Parathyroid adenoma (tissue), 2 donors: ENCODE results near the gene OBSCN.

Experiments used
- H2AFZ ChIP-seq: fragments of 300-600 bp; sonication (generic); one replicate; pipeline ENCODE4 v1.7.0; 2017; ENCODE audit warnings: antibody characterized with exemption, mild to moderate bottlenecking
- H3K27ac ChIP-seq: fragments of 300-600 bp; sonication (generic); one replicate; pipeline ENCODE4 v1.7.0; 2017
- H3K27me3 ChIP-seq: fragments of 300-600 bp; sonication (generic); one replicate; pipeline ENCODE4 v1.7.0; 2017; ENCODE audit warnings: low read length; ENCODE audit not compliant: control insufficient read depth, insufficient read depth
- H3K36me3 ChIP-seq: fragments of 300-600 bp; sonication (generic); one replicate; pipeline ENCODE4 v1.7.0; 2017; ENCODE audit warnings: low read length; ENCODE audit not compliant: control insufficient read depth, insufficient read depth
- H3K4me1 ChIP-seq: fragments of 300-600 bp; sonication (generic); one replicate; pipeline ENCODE4 v1.7.0; 2017; ENCODE audit warnings: control low read depth
- H3K4me2 ChIP-seq: fragments of 300-600 bp; sonication (generic); one replicate; pipeline ENCODE4 v1.7.0; 2017; ENCODE audit warnings: low read length
- H3K4me3 ChIP-seq: fragments of 300-600 bp; sonication (generic); one replicate; pipeline ENCODE4 v1.7.0; 2017; ENCODE audit warnings: low read depth, low read length
- H3K79me2 ChIP-seq: fragments of 300-600 bp; sonication (generic); one replicate; pipeline ENCODE4 v1.7.0; 2017; ENCODE audit warnings: control low read depth
- H3K9ac ChIP-seq: fragments of 300-600 bp; sonication (generic); one replicate; pipeline ENCODE4 v1.7.0; 2017; ENCODE audit warnings: mild to moderate bottlenecking
- H3K9me3 ChIP-seq: fragments of 300-600 bp; sonication (generic); one replicate; pipeline ENCODE4 v1.7.0; 2017; ENCODE audit warnings: low read length; ENCODE audit not compliant: control insufficient read depth
- TF ChIP-seq, protein P1 (sequence below): fragments of 300-600 bp; sonication (generic); IDR thresholded peaks from one replicate; pipeline ENCODE4 v1.7.0; 2017; ENCODE audit warnings: antibody characterized with exemption, mild to moderate bottlenecking
- donor health status: primary hyperparathyroidism.

The OBSCN gene

DNA sequence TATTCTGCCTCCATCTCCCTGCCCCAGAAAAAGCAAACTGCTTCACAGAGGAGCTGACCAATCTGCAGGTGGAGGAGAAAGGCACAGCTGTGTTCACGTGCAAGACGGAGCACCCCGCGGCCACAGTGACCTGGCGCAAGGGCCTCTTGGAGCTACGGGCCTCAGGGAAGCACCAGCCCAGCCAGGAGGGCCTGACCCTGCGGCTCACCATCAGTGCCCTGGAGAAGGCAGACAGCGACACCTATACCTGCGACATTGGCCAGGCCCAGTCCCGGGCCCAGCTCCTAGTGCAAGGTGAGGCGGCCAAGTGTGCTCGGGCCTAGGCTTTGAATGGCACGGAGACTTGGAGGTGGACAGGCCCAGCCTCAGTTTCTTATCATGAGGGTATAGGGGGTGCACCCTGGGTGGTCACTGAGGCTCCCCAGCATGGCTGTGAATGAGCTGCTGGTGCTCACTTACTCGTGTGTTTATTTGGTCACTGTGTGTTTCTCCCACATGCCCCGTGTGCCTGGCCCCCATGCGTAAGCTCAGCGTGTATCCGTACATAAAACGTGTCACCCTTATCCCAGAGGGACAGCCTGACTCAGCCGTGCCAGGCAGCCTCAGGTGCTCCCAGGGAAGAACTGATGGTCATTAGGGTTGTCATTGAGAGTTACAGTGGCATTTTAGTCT, 75.8 kb downstream of the OBSCN start:
- no peak overlapping the region for H3K27ac ChIP-seq

DNA sequence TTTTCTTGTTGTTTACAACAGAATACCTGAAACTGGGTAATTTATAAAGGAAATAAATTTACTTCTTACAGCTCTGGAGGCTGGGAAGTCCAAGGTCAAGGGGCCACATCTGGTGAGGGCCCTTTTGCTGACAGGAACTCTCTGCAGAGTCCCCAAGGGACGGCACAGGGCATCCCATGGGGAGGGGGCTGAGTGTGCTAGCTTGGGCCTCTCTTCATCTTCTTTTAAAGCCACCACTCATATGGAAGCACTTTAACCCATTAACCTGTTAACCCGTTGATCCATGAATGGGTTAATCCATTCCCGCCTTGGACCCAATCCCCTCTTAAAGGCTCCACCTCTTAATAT, 76.3 kb downstream of the OBSCN start:
- Histone ChIP-seq H3K9me3 (no peaks in the 10 kb centered on the region), H3K36me3 (no peaks in the 10 kb centered on the region), H3K27ac (no peak overlapping the region)

More for the DNA sequence above, 75.8 kb downstream of the OBSCN start:
- H3K36me3 ChIP-seq: no peaks in the 10 kb centered on the region
- H3K27me3 ChIP-seq: no peaks in the 10 kb centered on the region
- no peaks in the 10 kb centered on the region for H3K9me3 ChIP-seq
- no peaks in the 10 kb centered on the region for H3K79me2 ChIP-seq
- no peaks in the 10 kb centered on the region for H3K4me1 ChIP-seq
- no peak overlapping the region for H3K9ac ChIP-seq
- no peak overlapping the region for H3K4me2 ChIP-seq
- no peak overlapping the region for H2AFZ ChIP-seq
- TF ChIP-seq, protein P1, sequence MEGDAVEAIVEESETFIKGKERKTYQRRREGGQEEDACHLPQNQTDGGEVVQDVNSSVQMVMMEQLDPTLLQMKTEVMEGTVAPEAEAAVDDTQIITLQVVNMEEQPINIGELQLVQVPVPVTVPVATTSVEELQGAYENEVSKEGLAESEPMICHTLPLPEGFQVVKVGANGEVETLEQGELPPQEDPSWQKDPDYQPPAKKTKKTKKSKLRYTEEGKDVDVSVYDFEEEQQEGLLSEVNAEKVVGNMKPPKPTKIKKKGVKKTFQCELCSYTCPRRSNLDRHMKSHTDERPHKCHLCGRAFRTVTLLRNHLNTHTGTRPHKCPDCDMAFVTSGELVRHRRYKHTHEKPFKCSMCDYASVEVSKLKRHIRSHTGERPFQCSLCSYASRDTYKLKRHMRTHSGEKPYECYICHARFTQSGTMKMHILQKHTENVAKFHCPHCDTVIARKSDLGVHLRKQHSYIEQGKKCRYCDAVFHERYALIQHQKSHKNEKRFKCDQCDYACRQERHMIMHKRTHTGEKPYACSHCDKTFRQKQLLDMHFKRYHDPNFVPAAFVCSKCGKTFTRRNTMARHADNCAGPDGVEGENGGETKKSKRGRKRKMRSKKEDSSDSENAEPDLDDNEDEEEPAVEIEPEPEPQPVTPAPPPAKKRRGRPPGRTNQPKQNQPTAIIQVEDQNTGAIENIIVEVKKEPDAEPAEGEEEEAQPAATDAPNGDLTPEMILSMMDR: no peak
- H3K4me3 ChIP-seq: no peak overlapping the region

DNA sequence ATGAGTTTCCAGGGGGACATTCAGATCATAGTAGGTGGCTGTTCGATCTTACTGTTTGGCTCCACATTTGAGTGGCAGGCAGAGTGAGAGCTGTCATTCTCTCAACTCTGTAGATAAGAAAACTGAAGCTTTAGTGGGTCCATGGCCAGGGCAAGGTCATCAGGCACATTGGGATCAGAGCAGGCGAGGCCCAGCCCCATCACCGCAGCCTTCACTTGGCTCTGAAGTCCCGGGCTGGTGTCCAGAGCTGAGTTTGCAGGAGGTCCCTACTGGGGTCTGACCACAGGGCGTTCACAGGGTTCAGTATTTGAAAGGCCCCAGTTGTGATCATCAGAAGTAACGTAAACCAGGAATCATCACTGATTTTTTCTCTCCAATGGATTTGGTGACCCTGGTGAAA, 76.7 kb downstream of the OBSCN start:
- Histone ChIP-seq H3K27ac (no peak overlapping the region), H3K4me2 (no peak overlapping the region), H3K36me3 (no peaks in the 10 kb centered on the region), H3K9ac (no peak overlapping the region), H3K9me3 (no peaks in the 10 kb centered on the region), H3K79me2 (no peaks in the 10 kb centered on the region), H3K4me1 (no peaks in the 10 kb centered on the region), H3K27me3 (no peaks in the 10 kb centered on the region), H3K4me3 (no peak overlapping the region), H2AFZ (no peak overlapping the region)
- TF ChIP-seq, protein P1: no peak

More for the DNA sequence above, 76.3 kb downstream of the OBSCN start:
- Histone ChIP-seq H3K9ac (no peak overlapping the region), H3K4me1 (no peaks in the 10 kb centered on the region), H2AFZ (no peak overlapping the region), H3K79me2 (no peaks in the 10 kb centered on the region), H3K4me2 (no peak overlapping the region), H3K27me3 (no peaks in the 10 kb centered on the region), H3K4me3 (no peak overlapping the region)
- TF ChIP-seq, protein P1: no peak

DNA sequence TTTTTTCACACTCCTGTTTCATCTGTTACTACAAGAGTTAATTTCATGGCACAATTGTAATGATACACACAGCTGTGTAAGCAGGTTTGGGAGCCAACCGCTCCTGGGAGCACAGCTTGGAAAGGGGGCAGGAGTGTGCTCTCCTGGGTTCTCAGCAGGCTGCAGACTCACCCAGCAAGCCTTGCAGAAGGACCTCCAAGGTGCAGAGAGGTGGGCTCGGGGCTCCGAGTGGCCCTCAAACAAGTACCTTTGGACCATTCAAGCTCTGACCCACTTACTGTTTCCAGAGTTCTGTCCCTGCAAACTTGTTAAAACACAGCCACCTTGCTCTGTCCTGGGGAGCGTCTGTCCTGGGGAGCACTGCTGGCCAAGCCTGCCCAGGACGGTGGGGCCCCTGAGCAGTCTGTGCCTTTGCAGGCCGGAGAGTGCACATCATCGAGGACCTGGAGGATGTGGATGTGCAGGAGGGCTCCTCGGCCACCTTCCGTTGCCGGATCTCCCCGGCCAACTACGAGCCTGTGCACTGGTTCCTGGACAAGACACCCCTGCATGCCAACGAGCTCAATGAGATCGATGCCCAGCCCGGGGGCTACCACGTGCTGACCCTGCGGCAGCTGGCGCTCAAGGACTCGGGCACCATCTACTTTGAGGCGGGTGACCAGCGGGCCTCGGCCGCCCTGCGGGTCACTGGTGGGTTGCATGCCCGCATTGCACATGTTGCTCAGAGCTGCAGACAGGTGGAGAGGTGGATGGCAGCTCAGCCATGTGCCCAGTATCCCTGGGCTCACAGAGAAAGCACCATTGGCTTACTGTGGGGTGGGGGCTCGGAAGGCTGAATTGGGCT, 78.0 kb downstream of the OBSCN start:
- H3K4me2 ChIP-seq: no peak overlapping the region
- no peak overlapping the region for H3K9ac ChIP-seq
- no peak overlapping the region for H3K4me3 ChIP-seq
- no peak overlapping the region for H3K27ac ChIP-seq
- H3K9me3 ChIP-seq: no peaks in the 10 kb centered on the region
- TF ChIP-seq, protein P1: no peak
- H3K27me3 ChIP-seq: no peaks in the 10 kb centered on the region
- no peaks in the 10 kb centered on the region for H3K36me3 ChIP-seq
- H3K4me1 ChIP-seq: no peaks in the 10 kb centered on the region
- H2AFZ ChIP-seq: no peak overlapping the region
- H3K79me2 ChIP-seq: no peaks in the 10 kb centered on the region
